MM.1S (cell line): ENCODE data around the gene MYBL2.

Experiments
- EZH2 ChIP-seq: fragments of 300-600 bp; sonication (generic); optimal IDR thresholded peaks from 2 replicates; pipeline ENCODE3; 2017; ENCODE audit warnings: low read depth, mild to moderate bottlenecking, antibody characterized with exemption, low read length, mixed read lengths
- TF ChIP-seq, protein P1 (sequence below): fragments of 300-600 bp; sonication (generic); IDR thresholded peaks from 2 replicates; pipeline ENCODE4 v1.5.1; 2016; ENCODE audit warnings: antibody characterized with exemption, low read length, mixed read lengths

GRCh38 chr20:43680981-43681380 is 14.1 kb downstream of the MYBL2 start:
- TF ChIP-seq, protein P1, sequence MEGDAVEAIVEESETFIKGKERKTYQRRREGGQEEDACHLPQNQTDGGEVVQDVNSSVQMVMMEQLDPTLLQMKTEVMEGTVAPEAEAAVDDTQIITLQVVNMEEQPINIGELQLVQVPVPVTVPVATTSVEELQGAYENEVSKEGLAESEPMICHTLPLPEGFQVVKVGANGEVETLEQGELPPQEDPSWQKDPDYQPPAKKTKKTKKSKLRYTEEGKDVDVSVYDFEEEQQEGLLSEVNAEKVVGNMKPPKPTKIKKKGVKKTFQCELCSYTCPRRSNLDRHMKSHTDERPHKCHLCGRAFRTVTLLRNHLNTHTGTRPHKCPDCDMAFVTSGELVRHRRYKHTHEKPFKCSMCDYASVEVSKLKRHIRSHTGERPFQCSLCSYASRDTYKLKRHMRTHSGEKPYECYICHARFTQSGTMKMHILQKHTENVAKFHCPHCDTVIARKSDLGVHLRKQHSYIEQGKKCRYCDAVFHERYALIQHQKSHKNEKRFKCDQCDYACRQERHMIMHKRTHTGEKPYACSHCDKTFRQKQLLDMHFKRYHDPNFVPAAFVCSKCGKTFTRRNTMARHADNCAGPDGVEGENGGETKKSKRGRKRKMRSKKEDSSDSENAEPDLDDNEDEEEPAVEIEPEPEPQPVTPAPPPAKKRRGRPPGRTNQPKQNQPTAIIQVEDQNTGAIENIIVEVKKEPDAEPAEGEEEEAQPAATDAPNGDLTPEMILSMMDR, result no peak
- no peak for TF ChIP-seq EZH2
